Measurements from ENCODE around the gene GLB1L.
"Not testable (repeated sequence)": the region's sequence is repeated elsewhere in the genome, so short reads cannot be mapped to it uniquely, and the experiment has no call there.

GLB1L gene

DNA sequence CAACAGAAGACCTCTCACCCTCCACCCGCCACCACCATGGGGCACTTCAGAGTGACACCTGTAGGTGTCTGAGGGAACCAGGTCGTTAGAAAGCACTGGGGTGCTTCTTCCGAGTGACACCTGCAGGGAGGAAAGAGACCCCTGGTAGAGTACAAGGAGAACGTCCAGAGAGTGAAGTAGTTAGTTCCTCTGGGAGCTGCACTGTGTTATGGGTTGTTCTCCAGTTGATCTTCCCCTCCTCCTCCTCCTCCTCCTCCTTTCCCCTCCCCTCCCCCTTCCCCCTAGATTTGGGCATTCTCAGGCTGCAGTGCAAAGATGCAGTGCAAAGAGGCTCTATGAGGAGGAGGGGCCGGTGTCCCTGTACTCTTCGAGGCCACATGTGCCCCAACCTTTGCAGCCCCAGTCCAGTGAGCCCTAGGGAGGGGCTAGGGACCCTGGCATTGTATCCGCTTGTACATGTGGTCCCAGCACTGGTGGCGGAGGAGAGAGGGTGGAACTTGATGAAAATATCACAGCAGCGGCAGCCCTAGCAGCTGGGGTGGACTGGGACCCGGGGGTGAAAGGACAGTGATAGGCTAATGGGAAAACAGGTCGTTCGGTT, 34.8 kb upstream of the GLB1L start:
- peak; percentile 45 for DNase-seq

DNA sequence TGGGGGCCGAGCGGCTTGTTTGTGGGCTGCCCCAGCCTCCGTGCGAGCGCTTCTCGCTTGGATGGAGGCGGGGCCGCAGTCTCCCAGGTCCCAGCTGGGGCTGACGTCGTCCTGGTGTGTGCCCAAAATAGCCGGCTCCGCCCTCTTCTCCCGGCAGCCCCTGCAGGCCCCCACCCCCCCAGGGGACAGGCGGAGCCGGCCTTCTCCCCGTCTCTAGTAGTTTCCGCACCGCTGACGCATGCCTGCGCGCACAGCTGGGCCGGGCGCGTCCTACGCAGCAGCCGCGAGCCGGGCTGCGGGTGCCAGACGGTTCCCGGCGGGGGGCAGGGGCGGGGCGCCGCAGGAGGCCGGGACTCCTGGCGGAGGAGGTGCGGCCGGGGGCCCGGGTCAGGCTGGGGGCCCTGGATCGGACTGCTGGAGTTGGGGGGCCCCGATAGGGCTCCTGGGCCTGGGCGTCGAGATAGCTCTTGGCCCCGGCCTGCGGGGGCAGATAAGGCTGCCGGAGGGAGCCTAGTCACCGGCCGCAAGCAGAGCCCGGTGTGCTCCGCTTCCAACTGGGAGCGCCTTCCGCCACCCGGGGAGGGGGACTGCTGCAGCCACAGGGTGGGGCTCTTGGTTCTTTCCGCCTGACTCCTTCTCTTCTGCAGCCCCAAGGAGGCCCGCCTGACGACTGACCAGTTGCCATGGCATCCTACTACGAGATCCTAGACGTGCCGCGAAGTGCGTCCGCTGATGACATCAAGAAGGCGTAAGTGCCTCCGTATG, 34.1 kb upstream of the GLB1L start, which contains the start of gene DNAJB2:
Gene DNAJB2, plus strand, starts transcription at position 216 of the 765 bp plus-strand sequence. Its CDS starts 468 bp downstream, at position 684.
- peak; percentile 98 for DNase-seq

DNA sequence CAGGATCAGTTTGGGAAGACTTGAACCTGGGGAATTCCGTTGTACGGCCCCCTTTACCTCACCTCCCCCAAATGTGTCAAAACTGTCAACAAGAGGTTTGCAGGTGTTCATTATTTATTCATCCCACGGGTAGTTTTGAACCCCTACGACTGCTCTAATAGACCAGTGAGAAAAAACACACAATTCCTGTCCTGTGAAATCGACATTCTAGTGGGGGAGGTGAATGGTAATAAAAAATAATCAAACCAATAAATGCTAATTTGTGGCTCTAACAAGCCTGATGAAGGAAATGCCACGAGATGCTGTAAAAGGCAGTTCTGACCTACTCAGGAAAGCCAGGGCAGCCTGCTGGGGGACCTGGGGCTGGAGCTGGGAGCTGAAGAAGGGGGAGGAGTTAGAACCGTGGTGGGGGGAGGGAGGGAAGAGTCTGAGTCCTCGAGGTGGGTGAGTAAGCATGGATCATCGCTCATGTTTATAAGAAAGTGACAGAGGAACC, 33.5 kb upstream of the GLB1L start:
- no peak for DNase-seq

GRCh38 chr2:219277703-219278654, 32.7 kb upstream of the GLB1L start:
- peak; percentile 83 for DNase-seq

DNA sequence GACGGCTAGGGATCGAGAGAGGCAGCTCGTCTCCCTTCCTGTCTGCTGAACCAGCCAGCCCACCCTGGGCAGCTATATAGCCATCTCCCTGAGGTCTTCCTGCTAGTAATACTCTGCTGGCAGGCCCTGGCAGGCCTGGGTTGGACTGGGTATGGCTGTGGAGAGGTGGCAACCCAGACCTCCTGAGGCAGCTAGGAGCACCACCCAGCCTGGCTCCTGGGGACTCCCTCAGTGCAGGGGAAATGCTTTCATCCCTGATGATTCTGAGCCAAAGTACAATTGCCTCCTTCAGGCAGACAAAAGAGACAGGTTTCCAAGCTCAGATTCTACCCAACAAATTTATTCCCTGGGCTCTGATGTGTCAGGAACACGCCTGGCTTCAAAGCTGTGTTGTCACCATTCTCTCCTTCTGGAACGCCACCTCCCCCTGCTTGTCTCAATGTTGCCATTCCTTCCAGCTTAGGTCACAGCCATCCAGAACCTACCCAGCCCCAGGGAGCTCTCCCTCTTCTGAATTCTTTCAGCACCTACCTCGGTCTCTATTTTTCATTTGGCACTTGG, 29.2 kb upstream of the GLB1L start:
- DNase-seq: no peak

DNA sequence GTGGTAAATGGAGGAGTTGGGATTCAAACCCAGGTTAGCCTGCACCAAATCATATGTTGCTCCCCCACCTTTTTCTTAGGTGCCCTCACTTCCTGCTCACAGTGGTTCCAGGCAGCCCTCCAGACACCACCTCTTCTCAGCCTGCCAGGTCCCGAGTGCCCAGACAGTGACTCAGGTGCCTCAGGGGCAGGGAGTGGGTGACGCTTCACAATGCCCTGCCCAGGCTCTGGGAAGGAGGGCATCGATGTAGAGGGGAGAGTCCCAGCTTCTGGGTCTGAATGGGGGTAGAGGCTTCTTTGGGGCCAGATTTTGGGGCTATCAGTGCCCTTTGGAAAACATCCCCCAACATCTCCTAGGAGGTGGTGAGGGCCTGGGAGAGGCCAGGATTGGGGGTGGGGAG, 28.7 kb upstream of the GLB1L start:
- no peak for DNase-seq

DNA sequence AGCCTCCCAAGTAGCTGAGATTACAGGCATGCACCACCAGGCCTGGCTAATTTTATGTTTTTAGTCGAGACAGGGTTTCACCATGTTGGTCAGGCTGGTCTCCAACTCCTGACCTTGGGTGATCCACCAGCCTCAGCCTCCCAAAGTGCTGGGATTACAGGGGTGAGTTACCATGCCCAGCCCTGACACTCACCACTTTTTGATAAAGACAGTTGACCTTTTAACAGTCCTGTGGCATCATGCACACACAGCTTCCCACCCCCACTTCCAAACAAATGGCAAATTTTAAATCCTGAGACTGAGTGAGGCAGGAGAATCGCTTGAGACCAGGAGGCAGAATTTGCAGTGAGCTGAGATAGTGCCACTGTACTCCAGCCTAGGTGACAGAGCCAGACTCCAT, 27.8 kb upstream of the GLB1L start:
- no peak for DNase-seq

- no peak for DNase-seq
Observed at GRCh38 chr2:219272356-219272755, 27.1 kb upstream of the GLB1L start.

- no peak for DNase-seq
Observed at GRCh38 chr2:219271021-219271420, 25.8 kb upstream of the GLB1L start.

DNA sequence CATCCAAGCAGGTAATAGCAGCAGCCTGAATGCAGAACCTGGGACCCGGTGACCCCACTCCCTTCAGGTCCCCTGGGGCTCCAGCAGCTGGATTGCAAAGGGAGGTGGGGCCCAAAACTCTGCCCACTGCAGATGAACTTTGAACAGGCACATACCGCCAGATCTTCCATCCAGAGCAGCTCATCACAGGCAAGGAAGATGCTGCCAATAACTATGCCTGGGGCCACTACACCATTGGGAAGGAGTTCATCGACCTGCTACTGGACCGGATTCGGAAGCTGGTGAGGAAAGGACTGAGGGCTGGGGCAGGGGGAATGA, 24.8 kb upstream of the GLB1L start:
- DNase-seq: no peak

GRCh38 chr2:219269362-219270054, 24.3 kb upstream of the GLB1L start:
- DNase-seq: no peak

DNA sequence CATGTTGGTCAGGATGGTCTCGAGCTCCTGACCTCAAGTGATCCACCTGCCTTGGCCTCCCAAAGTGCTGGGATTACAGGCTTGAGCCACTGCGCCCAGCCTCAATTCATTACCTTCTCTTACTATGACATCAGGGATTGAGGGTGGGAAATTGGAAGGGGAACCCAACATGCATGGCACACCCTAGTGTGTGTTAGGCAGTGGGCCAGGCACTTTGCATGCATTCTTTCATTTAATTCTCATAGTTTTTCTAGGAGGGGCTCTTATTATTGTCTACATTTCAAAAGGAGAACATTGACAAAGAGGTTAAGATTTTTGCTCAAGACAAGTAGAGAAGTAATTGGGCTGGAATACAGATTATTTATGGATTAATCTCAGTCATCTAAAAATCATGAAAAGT, 23.1 kb upstream of the GLB1L start:
- DNase-seq: no peak

- DNase-seq: no peak
Observed at GRCh38 chr2:219266886-219267285, 21.6 kb upstream of the GLB1L start.

DNA sequence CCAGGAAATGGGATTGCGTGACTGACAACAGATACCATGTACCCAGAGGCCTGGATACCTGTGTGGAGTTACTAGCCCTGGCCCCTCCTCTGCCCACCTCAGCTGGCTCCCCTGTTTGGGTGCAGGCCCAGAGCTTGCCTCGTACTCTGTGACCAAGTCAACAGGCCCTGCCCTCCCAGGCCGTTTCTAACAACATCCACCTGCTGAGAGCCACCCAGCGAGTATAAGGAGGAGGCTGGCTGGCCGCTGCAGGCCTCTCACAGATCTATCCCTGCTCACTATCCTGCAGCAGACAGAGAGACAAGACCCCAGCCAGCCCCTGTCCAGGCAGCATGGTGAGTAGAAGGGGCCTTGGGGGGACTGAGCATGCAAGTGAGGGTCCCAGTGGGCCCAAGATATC, 21.0 kb upstream of the GLB1L start:
- DNase-seq: no peak

GRCh38 chr2:219261024-219261855, 16.0 kb upstream of the GLB1L start:
- DNase-seq: no peak

DNA sequence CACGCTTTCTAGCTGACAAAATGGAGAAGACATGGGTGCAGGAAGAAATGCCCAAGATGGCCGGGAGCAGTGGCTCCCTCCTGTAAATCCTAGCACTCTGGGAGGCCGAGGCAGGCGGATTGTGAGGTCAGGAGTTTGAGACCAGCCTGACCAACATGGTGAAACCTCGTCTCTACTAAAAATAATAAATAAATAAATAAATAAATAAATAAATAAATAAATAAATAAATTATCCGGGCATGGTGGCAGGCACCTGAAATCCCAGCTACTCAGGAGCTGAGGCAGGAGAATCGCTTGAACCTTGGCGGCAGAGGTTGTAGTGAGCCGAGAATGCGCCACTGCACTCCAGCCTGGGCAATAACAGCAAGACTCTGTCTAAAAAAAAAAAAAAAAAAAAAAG, 13.7 kb upstream of the GLB1L start:
- not testable (repeated sequence) for DNase-seq

GRCh38 chr2:219254590-219255201, 9.5 kb upstream of the GLB1L start:
- DNase-seq: peak; percentile 56

GRCh38 chr2:219253753-219254589, 8.7 kb upstream of the GLB1L start, which contains the start of gene TUBA4A:
TSS of gene TUBA4A (minus strand) at chr2:219253918. CDS start at chr2:219253858, 60 bp downstream.
- DNase-seq: peak; percentile 89

DNA sequence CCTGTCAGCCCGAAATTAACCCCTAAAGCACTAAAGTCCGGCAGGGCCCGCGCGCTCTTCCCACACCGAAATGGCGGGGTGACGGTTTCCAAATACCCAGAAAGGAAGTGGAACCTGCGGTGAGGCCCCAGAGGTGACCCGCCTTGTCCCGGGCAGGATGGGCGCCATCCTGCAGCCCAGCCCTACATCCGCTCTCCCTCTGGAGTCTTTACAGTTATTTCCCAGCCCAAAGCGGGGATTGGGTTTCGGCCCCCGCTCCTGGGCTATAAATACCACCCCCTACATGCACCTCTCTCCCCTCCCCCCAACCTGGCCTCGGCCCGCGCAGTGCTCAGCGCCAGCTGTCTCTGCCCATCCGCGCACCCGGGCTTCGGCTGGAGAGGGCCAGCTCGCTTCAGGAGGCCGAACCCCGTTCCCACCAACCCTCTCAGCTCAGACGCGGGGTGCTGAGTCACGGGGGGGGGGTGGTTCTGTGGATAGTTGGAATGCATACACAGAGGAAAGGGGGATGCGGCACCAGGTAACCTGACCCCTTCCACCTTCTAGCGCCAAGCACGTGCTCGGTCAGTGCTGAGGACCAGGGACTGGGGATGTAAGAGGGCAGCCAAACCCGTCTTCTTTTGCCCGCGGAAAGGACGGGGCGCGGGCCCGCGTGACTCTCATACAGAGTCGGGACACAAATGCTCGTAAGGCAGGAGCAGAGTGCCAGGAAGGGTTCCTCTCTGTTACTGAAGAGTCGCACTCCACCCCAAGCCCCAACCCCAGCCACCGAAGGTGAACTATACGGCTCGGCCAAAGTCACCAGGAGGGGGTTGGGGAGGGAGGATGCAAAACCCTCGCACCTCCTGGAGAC, 7.9 kb upstream of the GLB1L start, which contains the start of gene TUBA4B:
Gene TUBA4B, plus strand, starts transcription at position 344 of the 853 bp plus-strand sequence. Its CDS starts 165 bp downstream, at position 509.
- peak; percentile 50 for DNase-seq

Data from hematopoietic multipotent progenitor cell treated with erythropoietin and hydrocortisone succinate and interleukin-3 and kit ligand, for 6 days (in vitro differentiated cells).